HL-60/S4 (cell line): ENCODE measurements around the gene EXD3.

Experiments
- in situ Hi-C: fragments of 300-500 bp; cut with MboI; formaldehyde crosslinking; loops from 2 replicates; pipeline ENCODE4 v1.14.3; 2022; ENCODE audit warnings: low sequenced_read_pairs

EXD3 gene

DNA sequence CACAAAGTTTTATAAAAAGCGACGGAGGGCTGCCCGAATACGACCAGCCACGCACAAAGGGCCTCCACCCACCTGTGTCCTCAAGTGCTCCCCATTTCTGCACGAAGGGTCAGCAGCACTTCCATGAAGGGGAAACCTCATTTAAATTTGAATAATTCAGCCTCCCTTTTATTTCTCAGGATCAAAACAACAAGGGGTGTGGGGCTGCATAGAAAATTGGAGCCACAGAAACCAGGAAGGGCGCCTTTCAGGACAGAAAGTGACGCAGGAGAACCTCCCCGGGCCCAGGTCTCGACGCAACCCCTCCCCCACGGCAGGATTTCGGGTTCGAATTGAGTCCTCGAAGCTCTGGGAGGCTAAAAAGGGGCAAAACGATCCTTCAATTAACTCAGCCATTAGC lies 123.0 kb downstream of the EXD3 start:
- in situ Hi-C loops, result loop anchor here (10.0 kb wide), 1 partner anchor 225 kb away; no protein-coding TSS in a partner anchor

DNA sequence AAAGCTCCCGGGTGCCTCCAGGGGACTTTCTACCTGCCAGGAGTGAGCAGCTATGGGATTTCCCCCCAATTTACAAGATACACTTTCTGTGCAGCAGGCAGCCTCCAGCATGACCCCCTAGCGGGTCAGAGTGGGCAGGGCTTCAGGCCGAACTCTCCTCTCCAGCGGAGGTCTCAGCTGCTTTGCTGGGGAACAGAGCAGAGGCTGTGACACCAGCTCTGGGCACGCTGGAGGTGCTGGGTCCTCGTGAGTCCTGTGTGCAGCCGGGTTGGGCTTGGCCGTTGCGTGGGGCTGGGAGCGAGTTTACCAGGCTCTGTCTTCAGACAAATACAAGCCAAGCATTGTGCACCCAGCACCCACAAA lies 123.8 kb downstream of the EXD3 start:
- in situ Hi-C loops, result loop anchor here (10.0 kb wide), 1 partner anchor 226 kb away; no protein-coding TSS in a partner anchor

GRCh38 chr9:137298401-137299202 lies 124.4 kb downstream of the EXD3 start:
- in situ Hi-C loops, result loop anchor here (10.0 kb wide), 1 partner anchor 226 kb away; no protein-coding TSS in a partner anchor

DNA sequence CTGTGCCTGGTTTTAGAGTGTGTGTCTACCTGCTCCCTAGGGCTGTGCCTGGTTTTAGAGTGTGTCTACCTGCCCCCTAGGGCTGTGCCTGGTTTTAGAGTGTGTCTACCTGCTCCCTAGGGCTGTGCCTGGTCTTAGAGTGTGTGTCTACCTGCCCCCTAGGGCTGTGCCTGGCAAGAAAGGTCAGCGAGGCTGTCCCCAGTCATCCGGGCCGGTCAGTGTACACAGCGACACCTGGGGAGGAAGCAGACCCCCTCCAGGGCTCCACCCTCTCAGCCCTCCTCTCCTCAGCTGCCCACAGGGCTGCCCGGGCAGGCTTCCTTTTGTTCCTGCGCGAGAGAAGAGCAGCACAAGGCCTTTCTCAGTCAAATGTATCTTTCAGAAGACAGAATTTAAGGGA lies 125.0 kb downstream of the EXD3 start:
- in situ Hi-C loops, result loop anchor here (10.0 kb wide), 1 partner anchor 227 kb away; no protein-coding TSS in a partner anchor

DNA sequence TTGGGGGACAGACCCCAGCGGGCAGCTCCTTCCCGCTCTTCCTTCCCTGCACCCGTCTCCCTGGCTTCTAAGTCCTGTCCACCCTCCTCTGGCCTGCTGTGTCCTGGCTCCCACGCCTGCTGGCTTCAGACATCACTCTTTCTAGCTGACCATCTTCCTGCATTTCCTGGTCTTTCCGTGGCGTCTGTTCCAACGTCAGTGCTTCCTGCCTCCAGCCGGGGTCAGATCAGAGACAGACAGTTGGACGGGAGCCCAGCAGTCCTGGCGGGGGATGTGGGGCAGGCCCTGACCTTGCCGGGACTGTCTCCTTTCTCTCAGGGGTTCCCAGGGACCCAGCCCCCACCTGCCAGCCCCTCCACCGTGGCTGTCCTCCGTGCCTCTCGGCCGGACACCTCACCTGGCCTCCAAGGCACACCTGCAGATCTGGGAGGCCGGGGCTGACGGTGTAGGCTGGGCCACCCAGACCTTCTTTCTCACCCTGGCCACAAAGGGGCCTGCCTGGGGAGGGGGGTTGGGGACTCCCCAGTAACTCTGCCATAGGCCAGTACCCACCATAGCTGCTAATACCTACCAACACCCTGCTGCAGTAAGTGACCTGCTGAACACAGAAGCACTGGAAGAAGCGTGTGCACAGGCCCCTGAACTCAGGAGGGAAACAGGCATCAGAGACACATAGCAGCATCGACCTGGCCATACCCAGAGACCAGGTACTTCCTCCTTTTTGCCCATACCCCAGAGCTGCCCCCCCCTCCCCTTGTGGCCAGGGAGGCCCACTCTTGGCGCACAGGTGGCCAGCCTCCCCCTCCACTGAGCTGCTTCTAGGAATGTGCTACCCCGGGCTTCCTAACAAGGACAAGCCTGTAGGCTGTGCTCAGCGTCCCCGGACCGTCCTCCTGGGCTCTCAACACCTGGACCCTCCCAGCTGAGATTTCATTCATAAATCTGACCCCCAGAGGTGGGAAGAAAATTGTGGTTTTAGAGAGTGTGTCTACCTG lies 126.0 kb downstream of the EXD3 start:
- in situ Hi-C loops, result loop anchor here (10.0 kb wide), 1 partner anchor 228 kb away; no protein-coding TSS in a partner anchor

GRCh38 chr9:137295849-137296669 lies 126.9 kb downstream of the EXD3 start:
- in situ Hi-C loops, result loop anchor here (10.0 kb wide), 1 partner anchor 229 kb away; no protein-coding TSS in a partner anchor

- in situ Hi-C loops, result loop anchor here (10.0 kb wide), 1 partner anchor 229 kb away; no protein-coding TSS in a partner anchor
Measured at GRCh38 chr9:137295238-137295811, 127.6 kb downstream of the EXD3 start.

GRCh38 chr9:137294681-137295237 lies 128.2 kb downstream of the EXD3 start:
- in situ Hi-C loops, result loop anchor here (5.0 to 10.0 kb wide), 2 partner anchors 113 to 230 kb away; no protein-coding TSS in a partner anchor

DNA sequence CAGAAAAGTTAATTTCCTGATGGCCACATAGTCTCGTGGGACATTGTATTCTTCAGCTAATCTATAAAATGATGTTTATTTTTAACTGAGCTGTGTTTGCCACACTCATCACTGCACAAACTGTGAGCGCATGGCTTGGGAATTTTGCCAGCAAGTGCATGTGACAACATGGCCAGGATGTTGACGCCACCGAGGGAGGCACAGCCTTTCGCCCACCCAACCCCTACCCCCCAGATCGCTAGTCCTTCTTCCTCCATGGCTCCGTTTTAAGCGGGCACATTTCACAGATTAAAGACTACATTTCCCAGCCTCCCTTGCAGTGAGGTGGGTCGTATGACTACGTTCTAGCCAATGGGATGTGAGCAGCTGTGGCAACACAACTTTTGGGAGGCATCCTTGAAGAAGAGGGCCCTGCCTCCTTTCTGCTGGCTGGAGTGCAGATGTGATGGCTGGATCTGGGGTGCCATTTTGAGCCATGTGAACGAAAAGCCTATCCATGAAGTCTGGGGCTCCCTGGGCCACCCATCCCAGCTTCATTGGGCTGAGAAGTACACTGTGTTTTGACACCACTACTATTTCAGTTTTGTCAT lies 128.8 kb downstream of the EXD3 start:
- in situ Hi-C loops, result loop anchor here (5.0 to 10.0 kb wide), 2 partner anchors 113 to 231 kb away; no protein-coding TSS in a partner anchor

DNA sequence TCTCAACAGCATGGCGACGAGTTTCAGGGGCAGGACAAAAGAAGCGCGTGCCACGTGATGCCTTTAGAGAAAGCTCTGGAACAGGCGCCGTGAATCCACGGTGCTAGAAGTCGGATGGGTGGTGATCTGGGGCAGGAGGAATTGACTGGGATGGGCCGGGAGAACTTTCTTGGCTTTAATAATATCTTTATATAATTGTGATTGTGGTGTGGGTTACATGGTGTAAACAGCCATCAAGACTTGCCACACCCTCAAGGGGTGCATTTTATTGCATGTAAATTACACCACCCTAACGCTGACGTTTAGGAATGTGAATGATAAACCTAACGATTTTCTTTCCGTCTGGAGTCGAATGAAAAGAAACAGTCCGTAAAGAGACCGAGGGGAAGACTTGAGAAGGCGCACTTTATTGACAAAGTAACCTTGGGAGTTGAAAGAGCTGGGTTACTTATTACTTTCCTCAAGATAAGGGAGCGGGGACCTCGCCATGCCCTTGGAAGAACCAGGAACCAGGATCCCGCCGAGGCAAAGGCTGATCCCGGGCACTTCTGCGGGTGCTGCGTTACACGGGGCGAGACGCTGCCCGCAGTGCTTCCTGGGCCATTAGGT lies 129.4 kb downstream of the EXD3 start:
- in situ Hi-C loops, result loop anchor here (5.0 to 10.0 kb wide), 2 partner anchors 114 to 231 kb away; no protein-coding TSS in a partner anchor

DNA sequence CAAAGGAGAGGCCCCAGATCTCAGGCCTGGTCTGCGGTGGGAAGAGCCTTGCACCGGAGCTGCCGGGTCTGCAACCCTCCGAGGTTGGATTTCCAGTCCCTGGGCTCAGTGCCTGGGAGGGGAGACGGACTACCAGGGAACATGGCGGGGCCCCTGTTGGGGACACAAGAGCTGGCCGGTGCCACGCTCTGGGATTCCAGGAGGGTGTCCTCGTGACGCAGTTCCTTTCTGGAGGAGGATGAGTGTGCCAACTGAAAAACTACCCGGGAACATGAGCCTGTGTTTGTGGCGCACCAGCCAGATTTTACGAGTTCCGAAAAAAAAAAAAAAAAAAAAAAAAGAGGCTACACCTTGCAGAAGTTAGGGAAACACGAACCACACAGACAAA lies 129.9 kb downstream of the EXD3 start:
- in situ Hi-C loops, result loop anchor here (5.0 to 10.0 kb wide), 2 partner anchors 114 to 232 kb away; no protein-coding TSS in a partner anchor

DNA sequence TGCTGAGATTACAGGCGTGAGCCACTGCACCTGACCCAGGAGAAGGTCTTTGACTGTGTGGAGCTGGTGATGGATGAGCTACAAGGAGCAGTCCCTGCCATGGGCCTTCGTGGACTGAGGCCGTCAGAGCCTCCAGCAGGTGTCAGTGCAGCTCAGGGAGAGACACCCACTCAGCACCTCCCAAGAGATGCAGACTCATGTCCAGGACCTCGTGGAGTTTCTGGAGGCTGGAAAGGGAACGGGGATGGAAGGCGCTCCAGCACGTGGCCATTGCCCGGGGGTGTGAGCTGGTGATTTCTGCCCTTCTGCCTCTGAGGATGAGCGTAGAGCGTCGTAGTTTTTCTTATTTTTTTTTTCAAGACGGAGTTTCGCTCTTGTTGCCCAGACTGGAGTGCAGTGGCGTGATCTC lies 136.0 kb downstream of the EXD3 start:
- in situ Hi-C loops, result no loop called here

GRCh38 chr9:137281345-137282116 lies 141.4 kb downstream of the EXD3 start:
- in situ Hi-C loops, result no loop called here

DNA sequence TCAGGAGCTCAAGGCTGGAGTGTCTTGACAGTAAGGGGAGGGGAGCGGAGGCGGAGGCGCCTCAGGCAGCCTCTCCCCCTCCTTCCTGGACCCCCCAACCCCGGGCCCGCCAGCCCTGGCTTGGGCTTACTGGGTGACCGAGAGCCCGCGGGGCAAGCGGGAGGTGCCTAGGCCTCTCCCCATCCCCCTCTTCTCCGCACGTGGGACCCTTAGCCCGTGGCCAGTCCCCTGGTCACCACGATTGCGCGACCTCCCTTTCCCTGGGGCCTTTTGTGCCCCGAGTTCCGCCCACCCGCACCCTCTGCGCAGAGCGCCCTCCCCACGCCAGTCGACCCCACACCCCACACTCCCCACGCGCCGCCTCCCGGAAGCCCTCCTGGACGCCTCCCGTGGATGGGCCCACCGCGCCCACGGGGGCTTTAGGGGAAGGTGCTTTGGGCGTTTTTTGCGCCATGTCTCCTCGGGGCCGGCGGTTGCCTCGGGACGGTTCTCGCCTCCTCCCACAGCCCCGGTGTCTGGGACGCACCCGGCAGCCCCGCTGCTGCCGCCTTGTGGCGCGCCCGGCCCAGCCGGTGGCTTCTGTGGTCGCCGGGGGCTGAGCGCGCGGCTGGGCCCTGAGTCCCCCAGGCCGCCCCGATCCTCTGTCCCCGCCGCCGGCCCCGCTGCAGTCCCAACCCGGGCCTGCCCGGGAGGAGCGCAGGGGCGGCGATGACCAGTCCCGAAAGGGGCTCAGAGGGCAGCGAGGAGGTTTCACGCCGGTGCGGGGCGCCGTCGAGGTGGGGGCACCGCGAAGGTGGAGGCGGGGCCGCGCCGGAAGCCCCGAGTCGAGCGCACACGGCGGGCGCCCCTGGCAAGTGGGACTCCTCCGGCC lies 142.3 kb downstream of the EXD3 start:
- in situ Hi-C loops, result no loop called here

DNA sequence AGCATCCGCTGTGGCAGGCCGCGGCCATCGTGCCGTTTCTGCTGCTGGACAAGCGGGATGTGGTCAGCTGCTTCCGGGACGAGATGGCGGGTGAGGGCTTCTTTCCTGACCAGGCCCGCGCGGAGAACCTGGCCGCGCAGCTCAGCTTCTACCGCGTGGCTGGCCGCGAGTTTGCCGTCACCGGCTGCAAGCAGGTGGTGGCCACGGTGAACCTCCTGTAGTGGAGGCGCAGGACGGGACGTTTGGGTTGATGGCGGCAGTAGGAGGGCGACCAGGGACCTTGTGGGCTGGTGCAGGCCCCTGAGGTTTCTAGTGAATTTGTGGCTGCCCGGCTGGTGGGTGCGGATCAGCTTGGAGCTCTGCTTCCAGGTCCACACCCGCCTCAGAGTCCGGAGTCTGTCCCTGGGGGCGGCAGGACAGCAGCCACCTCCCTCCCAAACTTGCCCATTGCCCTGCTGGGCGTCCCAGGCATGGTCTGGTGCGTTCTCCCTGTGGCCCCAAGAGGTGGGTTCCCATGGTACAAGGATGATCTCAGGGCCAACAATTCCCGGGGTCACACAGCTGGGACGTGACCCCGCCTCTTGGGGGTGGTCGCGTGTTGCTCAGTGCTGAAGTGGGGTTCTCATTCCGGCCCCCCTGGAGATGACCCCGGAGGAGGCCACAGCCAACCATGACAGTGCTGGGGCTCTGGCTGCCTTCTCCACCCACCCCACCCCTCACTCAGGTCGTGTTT lies 143.1 kb downstream of the EXD3 start:
- in situ Hi-C loops, result no loop called here
